Body of pancreas (tissue), 4 donors: ENCODE data around the gene SP110.

Source experiments
- POLR2A ChIP-seq, 3 donors: fragments of 450-650 bp; IDR thresholded peaks; one replicate each; pipeline ENCODE4 v1.6.1; 2016; ENCODE audit warnings: antibody characterized with exemption in 3 of 3, mild to moderate bottlenecking in 2 of 3
- TF ChIP-seq, protein P1 (sequence below), 7 experiments: fragments of 450-650 bp in 4 of 7; fragments of 200-600 bp in 3 of 7; sonication (generic) in 3 of 7; IDR thresholded peaks; one replicate each; pipeline ENCODE4 v1.5.1; 2016 to 2019; ENCODE audit warnings: antibody characterized with exemption in 7 of 7

- TF ChIP-seq, protein P1, sequence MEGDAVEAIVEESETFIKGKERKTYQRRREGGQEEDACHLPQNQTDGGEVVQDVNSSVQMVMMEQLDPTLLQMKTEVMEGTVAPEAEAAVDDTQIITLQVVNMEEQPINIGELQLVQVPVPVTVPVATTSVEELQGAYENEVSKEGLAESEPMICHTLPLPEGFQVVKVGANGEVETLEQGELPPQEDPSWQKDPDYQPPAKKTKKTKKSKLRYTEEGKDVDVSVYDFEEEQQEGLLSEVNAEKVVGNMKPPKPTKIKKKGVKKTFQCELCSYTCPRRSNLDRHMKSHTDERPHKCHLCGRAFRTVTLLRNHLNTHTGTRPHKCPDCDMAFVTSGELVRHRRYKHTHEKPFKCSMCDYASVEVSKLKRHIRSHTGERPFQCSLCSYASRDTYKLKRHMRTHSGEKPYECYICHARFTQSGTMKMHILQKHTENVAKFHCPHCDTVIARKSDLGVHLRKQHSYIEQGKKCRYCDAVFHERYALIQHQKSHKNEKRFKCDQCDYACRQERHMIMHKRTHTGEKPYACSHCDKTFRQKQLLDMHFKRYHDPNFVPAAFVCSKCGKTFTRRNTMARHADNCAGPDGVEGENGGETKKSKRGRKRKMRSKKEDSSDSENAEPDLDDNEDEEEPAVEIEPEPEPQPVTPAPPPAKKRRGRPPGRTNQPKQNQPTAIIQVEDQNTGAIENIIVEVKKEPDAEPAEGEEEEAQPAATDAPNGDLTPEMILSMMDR (IDR thresholded peaks at IDR 0.05), result no peak
- no peak for TF ChIP-seq POLR2A (IDR thresholded peaks at IDR 0.05)
These were observed 34.8 kb downstream of the SP110 start for GRCh38 chr2:230184727-230185578.
